ENCODE data around the gene KLHL35. TPM values are rescaled to one million over a fixed set of nuclear protein-coding genes. Genes with fewer than 3 reads are reported as not detected.

The KLHL35 gene
- total RNA-seq, 1 experiment from 2014 or later, result 0.83 TPM

DNA sequence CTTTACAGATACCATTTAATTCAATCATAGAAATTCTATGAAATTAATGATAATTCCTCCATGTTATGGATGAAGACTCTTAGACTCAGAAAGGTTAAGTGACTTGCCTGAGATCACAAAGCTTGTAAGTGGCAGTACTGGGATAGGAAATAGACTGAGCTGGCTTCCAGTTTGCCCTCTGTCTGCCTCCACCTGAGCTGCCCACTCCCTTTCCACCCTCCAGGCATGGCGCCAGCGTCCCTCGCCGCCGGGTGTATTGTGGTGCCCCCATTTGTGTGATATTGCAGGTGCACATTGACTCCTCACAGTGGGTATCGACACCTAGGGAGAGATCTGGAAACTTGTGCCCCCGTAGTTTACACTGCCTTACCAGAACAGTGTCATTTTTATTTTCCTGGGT, 43.1 kb downstream of the KLHL35 start:
- Histone ChIP-seq H3K18ac (ENCODE audit: insufficient read length, low read depth, low read length) (no peak overlapping the region), H3T11ph (ENCODE audit: low read length) (no peak overlapping the region), H3K4me1 (ENCODE audit: insufficient read depth, low read length) (no peaks in the 10 kb centered on the region), H3K23ac (ENCODE audit: insufficient read length, low read depth, low read length) (no peak overlapping the region), H3K9me3 (ENCODE audit: control insufficient read depth, low read depth, low read length) (no peaks in the 10 kb centered on the region), H2BK20ac (ENCODE audit: low read depth, low read length, poor library complexity, severe bottlenecking) (no peak overlapping the region), H2BK120ac (ENCODE audit: low read depth, low read length, poor library complexity, severe bottlenecking) (no peak overlapping the region), H2BK5ac (ENCODE audit: insufficient read length, low read length) (no peak overlapping the region), H4K5ac (ENCODE audit: insufficient read length, low read depth, low read length) (no peak overlapping the region), H4K8ac (replicated peaks; ENCODE audit: insufficient read length, low read depth, low read length) (no peak overlapping the region), H3K56ac (ENCODE audit: insufficient read length, low read depth, low read length) (no peak overlapping the region), H4K91ac (ENCODE audit: insufficient read length, low read depth, low read length) (no peak overlapping the region), H3K79me2 (ENCODE audit: insufficient read depth, low read length) (no peaks in the 10 kb centered on the region), H3K79me1 (ENCODE audit: insufficient read depth, low read depth, low read length, poor library complexity, severe bottlenecking) (no peaks in the 10 kb centered on the region), H3K27ac (ENCODE audit: insufficient read length, low read depth, low read length) (no peak overlapping the region), H3K27me3 (ENCODE audit: insufficient read depth, low read length) (no peaks in the 10 kb centered on the region), H3K14ac (ENCODE audit: insufficient read depth, low read length) (no peak overlapping the region), H2BK12ac (ENCODE audit: insufficient read length, low read depth, low read length) (no peak overlapping the region), H3K23me2 (ENCODE audit: insufficient read length, low read depth, low read length, poor library complexity, severe bottlenecking) (no peaks in the 10 kb centered on the region), H2AK5ac (ENCODE audit: insufficient read length, low read length) (no peak overlapping the region), H2BK15ac (ENCODE audit: low read depth, low read length) (no peak overlapping the region), H3K9ac (ENCODE audit: extremely low read depth, insufficient read length, low read length) (no peak overlapping the region), H4K20me1 (ENCODE audit: control insufficient read depth, insufficient read depth, insufficient read length) (no peaks in the 10 kb centered on the region), H2AFZ (ENCODE audit: low read length) (no peak overlapping the region), H3K4me2 (ENCODE audit: insufficient read depth, insufficient read length, low read length) (no peak overlapping the region), H3K4ac (ENCODE audit: low read depth, low read length) (no peak overlapping the region)
- TF ChIP-seq CTCF (conservative IDR thresholded peaks at IDR 0.05), result no peak
- Mint-ChIP-seq H3K4me3 (no peak overlapping the region), H3K9me3 (no peaks in the 10 kb centered on the region), H3K27ac (no peak overlapping the region), H3K4me1 (peaks cover 0 to 1% of the 10 kb centered on the region in 2 experiments; a peak in 2 of 4 replicates), H3K27me3 (ENCODE audit: low read depth) (no peaks in the 10 kb centered on the region; the same call in 1 of the 2 replicates), H3K36me3 (ENCODE audit: insufficient read depth in 1 of 3, low read depth in 3 of 3) (no peaks in the 10 kb centered on the region)
- DNase-seq, result no peak
- no CpG with 5 or more reads among the region's 7 CpGs for WGBS (ENCODE audit: extremely low coverage, insufficient read length, low lambda C conversion rate)
